Gastrocnemius medialis (tissue), 4 donors: Measurements from ENCODE around the gene SRF. TPM values are rescaled to one million over a fixed set of nuclear protein-coding genes. Genes with fewer than 3 reads are reported as not detected.

Experiments used
- ATAC-seq, 2 donors: fragments of 150-250 bp; one replicate each; pipeline ENCODE4 v1.9.1; 2016
- DNase-seq, 2 donors: peaks; one replicate each; pipeline ENCODE4 v3.0.0-alpha.2; 2019
- H3K27ac ChIP-seq, 4 donors: fragments of 200-600 bp; sonication (generic); 1 replicate in 1 of 4; 2 replicates in 3 of 4; pipeline ENCODE4 v1.5.1; 2016 to 2018; ENCODE audit warnings: mild to moderate bottlenecking in 2 of 4, moderate library complexity in 1 of 4
- H3K27me3 ChIP-seq, 3 donors: fragments of 200-600 bp; sonication (generic) in 2 of 3; 1 replicate in 1 of 3; 2 replicates in 2 of 3; pipeline versions ENCODE4 v1.5.1 to v1.6.0; 2016 to 2019; ENCODE audit warnings: mild to moderate bottlenecking in 1 of 3, moderate library complexity in 1 of 3
- H3K36me3 ChIP-seq, 2 donors: fragments of 200-600 bp; sonication (generic) in 1 of 2; one replicate each; pipeline ENCODE4 v1.5.1; 2017 to 2018
- H3K4me1 ChIP-seq, 2 donors: fragments of 200-600 bp; sonication (generic) in 1 of 2; one replicate each; pipeline ENCODE4 v1.5.1; 2016 to 2017; ENCODE audit warnings: mild to moderate bottlenecking in 2 of 2
- H3K4me3 ChIP-seq, 4 donors: fragments of 200-600 bp; sonication (generic) in 3 of 4; 1 replicate in 1 of 4; 2 replicates in 3 of 4; pipeline ENCODE4 v1.5.1; 2016 to 2019; ENCODE audit warnings: mild to moderate bottlenecking in 2 of 4
- H3K9me3 ChIP-seq, 3 donors: fragments of 200-600 bp; sonication (generic) in 2 of 3; 1 replicate in 1 of 3; 2 replicates in 2 of 3; pipeline ENCODE4 v1.5.1; 2016 to 2019
- CTCF ChIP-seq, 5 experiments: fragments of 450-650 bp in 3 of 5; fragments of 200-600 bp in 2 of 5; sonication (generic) in 2 of 5; IDR thresholded peaks in 4 of 5; conservative IDR thresholded peaks in 1 of 5; 1 replicate in 4 of 5; 2 replicates in 1 of 5; pipeline ENCODE4 v1.5.1; 2016 to 2019; ENCODE audit warnings: antibody characterized with exemption in 5 of 5, mild to moderate bottlenecking in 3 of 5, moderate library complexity in 3 of 5
- POLR2A ChIP-seq, 2 donors: fragments of 450-650 bp; IDR thresholded peaks; one replicate each; pipeline ENCODE4 v1.6.1; 2017; ENCODE audit warnings: antibody characterized with exemption in 2 of 2, mild to moderate bottlenecking in 2 of 2, moderate library complexity in 2 of 2
- in situ Hi-C, 4 donors: fragments of 200-750 bp; cut with MboI; loops; one replicate each; pipeline versions ENCODE4 v1.15.0 to v1.8.0; 2017; ENCODE audit warnings: low sequenced_read_pairs in 4 of 4
- intact Hi-C: fragments of 100-400 bp; cut with DNase I; formaldehyde crosslinking; loops from one replicate; pipeline ENCODE4 v1.15.1; 2023; ENCODE audit warnings: low total_unique reads
- total RNA-seq, 4 donors: library from RNA; depleted of rRNA; stranded (reverse); fragments of >200 nt; gene quantifications; one replicate each; pipeline versions ENCODE4 v1.1.0 to v1.2.3, GENCODE V29; 2016

SRF gene
- total RNA-seq, 4 donors from 2014 or later, result 35.2 to 54.7 (median 44.9) TPM

- H3K4me3 ChIP-seq, result no peak overlapping the region
- H3K27me3 ChIP-seq, result no peaks in the 10 kb centered on the region
- intact Hi-C loops, result no loop called here
Observed at GRCh38 chr6:43193929-43194328, 22.9 kb downstream of the SRF start.

GRCh38 chr6:43196337-43196736 lies 25.3 kb downstream of the SRF start:
- intact Hi-C loops, result no loop called here
- no peaks in the 10 kb centered on the region for H3K27me3 ChIP-seq
- DNase-seq (no peak), ATAC-seq (no peak)
- H3K4me3 ChIP-seq, result no peak overlapping the region
- TF ChIP-seq POLR2A (IDR thresholded peaks at IDR 0.05) (no peak), CTCF (IDR thresholded peaks at IDR 0.05 in 4 of 5, conservative IDR thresholded peaks at IDR 0.05 in 1 of 5) (no peak)
- H3K9me3 ChIP-seq, result no peaks in the 10 kb centered on the region
- H3K36me3 ChIP-seq, result peaks cover 0 to 71% of the 10 kb centered on the region in 2 donors
- H3K27ac ChIP-seq, result no peak overlapping the region
- in situ Hi-C loops, result no loop called here
- H3K4me1 ChIP-seq, result no peaks in the 10 kb centered on the region

More at GRCh38 chr6:43193929-43194328, 22.9 kb downstream of the SRF start:
- DNase-seq (no peak), ATAC-seq (no peak)
- no peaks in the 10 kb centered on the region for H3K9me3 ChIP-seq
- no peak for TF ChIP-seq CTCF (IDR thresholded peaks at IDR 0.05 in 4 of 5, conservative IDR thresholded peaks at IDR 0.05 in 1 of 5)
- no peak for TF ChIP-seq POLR2A (IDR thresholded peaks at IDR 0.05)
- H3K36me3 ChIP-seq, result peaks cover 0 to 75% of the 10 kb centered on the region in 2 donors
- no peaks in the 10 kb centered on the region for H3K4me1 ChIP-seq
- no peak overlapping the region for H3K27ac ChIP-seq
- in situ Hi-C loops, result no loop called here

GRCh38 chr6:43199912-43200311 lies 28.8 kb downstream of the SRF start:
- TF ChIP-seq CTCF (IDR thresholded peaks at IDR 0.05 in 4 of 5, conservative IDR thresholded peaks at IDR 0.05 in 1 of 5), result no peak
- TF ChIP-seq POLR2A (IDR thresholded peaks at IDR 0.05), result no peak
- Histone ChIP-seq H3K4me3 (no peak overlapping the region), H3K9me3 (no peaks in the 10 kb centered on the region), H3K4me1 (no peaks in the 10 kb centered on the region), H3K27me3 (no peaks in the 10 kb centered on the region), H3K27ac (no peak overlapping the region), H3K36me3 (peaks cover 0 to 62% of the 10 kb centered on the region in 2 donors)
- DNase-seq (no peak), ATAC-seq (no peak)
- intact Hi-C loops (no loop called here), in situ Hi-C loops (no loop called here)

- no peak overlapping the region for H3K27ac ChIP-seq
- no peak for ATAC-seq
- no peak for DNase-seq
- no peak for TF ChIP-seq POLR2A (IDR thresholded peaks at IDR 0.05)
- TF ChIP-seq CTCF (IDR thresholded peaks at IDR 0.05 in 4 of 5, conservative IDR thresholded peaks at IDR 0.05 in 1 of 5), result no peak
- no peak overlapping the region for H3K4me3 ChIP-seq
- no peaks in the 10 kb centered on the region for H3K4me1 ChIP-seq
- no peaks in the 10 kb centered on the region for H3K27me3 ChIP-seq
- in situ Hi-C loops (no loop called here), intact Hi-C loops (no loop called here)
- peaks cover 0 to 61% of the 10 kb centered on the region in 2 donors for H3K36me3 ChIP-seq
- H3K9me3 ChIP-seq, result no peaks in the 10 kb centered on the region
Observed at GRCh38 chr6:43200541-43200940, 29.5 kb downstream of the SRF start.

GRCh38 chr6:43202451-43202850 lies 31.4 kb downstream of the SRF start:
- no peaks in the 10 kb centered on the region for H3K27me3 ChIP-seq
- no peak for TF ChIP-seq POLR2A (IDR thresholded peaks at IDR 0.05)
- no peak for TF ChIP-seq CTCF (IDR thresholded peaks at IDR 0.05 in 4 of 5, conservative IDR thresholded peaks at IDR 0.05 in 1 of 5)
- no peak overlapping the region for H3K27ac ChIP-seq
- peaks cover 0 to 48% of the 10 kb centered on the region in 2 donors for H3K36me3 ChIP-seq
- no peaks in the 10 kb centered on the region for H3K9me3 ChIP-seq
- no peak overlapping the region for H3K4me3 ChIP-seq
- intact Hi-C loops (no loop called here), in situ Hi-C loops (no loop called here)
- DNase-seq, result no peak
- ATAC-seq, result no peak
- no peaks in the 10 kb centered on the region for H3K4me1 ChIP-seq
